H1 (cell line): Measurements from ENCODE around the gene ATR.

Source experiments
- CREB1 ChIP-seq: IDR thresholded peaks from 2 replicates; pipeline ENCODE4 v1.6.1; 2012; ENCODE audit warnings: inconsistent platforms
- POLR2AphosphoS5 ChIP-seq: IDR thresholded peaks from 2 replicates; pipeline ENCODE4 v1.6.1; 2011; ENCODE audit warnings: low read depth, low read length
- RFX5 ChIP-seq: IDR thresholded peaks from 2 replicates; pipeline ENCODE4 v1.6.1; 2011; ENCODE audit warnings: low read depth, low read length, improper control_type of control experiment, borderline replicate concordance
- YY1 ChIP-seq: IDR thresholded peaks from 2 replicates; pipeline ENCODE4 v1.6.1; 2011; ENCODE audit warnings: low read depth, mild to moderate bottlenecking, low read length
- TF ChIP-seq, protein P1 (sequence below), 3 experiments: IDR thresholded peaks; 1 replicate in 2 of 3; 2 replicates in 1 of 3; pipeline versions ENCODE4 v1.5.1 to v1.6.1; 2011; ENCODE audit warnings: low read length in 3 of 3, mild to moderate bottlenecking in 3 of 3, inconsistent platforms in 2 of 3, low read depth in 1 of 3, moderate library complexity in 1 of 3; ENCODE audit not compliant: insufficient read depth in 1 of 3; ENCODE audit errors: control extremely low read depth in 1 of 3

DNA sequence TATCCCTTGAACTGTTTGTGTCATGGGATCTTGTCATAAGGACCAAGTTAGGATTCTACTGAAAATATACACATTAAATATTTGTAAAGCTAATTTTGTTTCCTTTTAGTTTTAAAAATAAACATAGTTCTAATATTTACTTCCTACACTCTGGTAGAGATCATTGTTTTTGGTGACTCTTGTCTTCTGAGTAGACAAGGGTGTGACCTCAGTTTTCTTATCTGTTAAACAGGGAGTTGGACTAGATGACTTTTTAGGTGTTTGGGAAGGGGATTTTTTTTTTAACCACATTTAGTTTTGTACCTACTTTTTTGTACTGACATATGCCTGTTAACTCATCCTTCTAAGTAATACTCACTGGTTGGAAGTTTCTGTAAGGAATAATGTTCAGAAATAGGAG lies 48.4 kb upstream of the ATR start:
- TF ChIP-seq, protein P1, sequence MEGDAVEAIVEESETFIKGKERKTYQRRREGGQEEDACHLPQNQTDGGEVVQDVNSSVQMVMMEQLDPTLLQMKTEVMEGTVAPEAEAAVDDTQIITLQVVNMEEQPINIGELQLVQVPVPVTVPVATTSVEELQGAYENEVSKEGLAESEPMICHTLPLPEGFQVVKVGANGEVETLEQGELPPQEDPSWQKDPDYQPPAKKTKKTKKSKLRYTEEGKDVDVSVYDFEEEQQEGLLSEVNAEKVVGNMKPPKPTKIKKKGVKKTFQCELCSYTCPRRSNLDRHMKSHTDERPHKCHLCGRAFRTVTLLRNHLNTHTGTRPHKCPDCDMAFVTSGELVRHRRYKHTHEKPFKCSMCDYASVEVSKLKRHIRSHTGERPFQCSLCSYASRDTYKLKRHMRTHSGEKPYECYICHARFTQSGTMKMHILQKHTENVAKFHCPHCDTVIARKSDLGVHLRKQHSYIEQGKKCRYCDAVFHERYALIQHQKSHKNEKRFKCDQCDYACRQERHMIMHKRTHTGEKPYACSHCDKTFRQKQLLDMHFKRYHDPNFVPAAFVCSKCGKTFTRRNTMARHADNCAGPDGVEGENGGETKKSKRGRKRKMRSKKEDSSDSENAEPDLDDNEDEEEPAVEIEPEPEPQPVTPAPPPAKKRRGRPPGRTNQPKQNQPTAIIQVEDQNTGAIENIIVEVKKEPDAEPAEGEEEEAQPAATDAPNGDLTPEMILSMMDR (IDR thresholded peaks at IDR 0.05; ENCODE audit: control extremely low read depth in 1 of 3, insufficient read depth in 1 of 3, low read depth in 1 of 3, low read length in 3 of 3) = no peak
- no peak for TF ChIP-seq CREB1
- no peak for TF ChIP-seq YY1
- no peak for TF ChIP-seq RFX5
- no peak for TF ChIP-seq POLR2AphosphoS5
